IPS-20b (cell line): ENCODE measurements around the gene MGAT2.

Experiments
- H3K27ac ChIP-seq: one replicate; pipeline ENCODE4 v1.5.1; 2013; ENCODE audit warnings: low read length
- H3K27me3 ChIP-seq: 2 replicates; pipeline ENCODE4 v1.6.1; 2013; ENCODE audit warnings: mild to moderate bottlenecking, low read length, inconsistent platforms; ENCODE audit not compliant: insufficient read depth
- H3K36me3 ChIP-seq: 2 replicates; pipeline ENCODE4 v1.6.1; 2013; ENCODE audit warnings: low read depth, mild to moderate bottlenecking, inconsistent platforms, low read length, moderate library complexity; ENCODE audit not compliant: insufficient read depth
- H3K4me1 ChIP-seq: 2 replicates; pipeline ENCODE4 v1.6.1; 2013; ENCODE audit warnings: mild to moderate bottlenecking, control low read depth, inconsistent platforms, low read length, moderate library complexity; ENCODE audit not compliant: insufficient read depth
- H3K4me3 ChIP-seq: 2 replicates; pipeline ENCODE4 v1.5.1; 2013; ENCODE audit warnings: mild to moderate bottlenecking, low read length, inconsistent platforms
- H3K9ac ChIP-seq: 2 replicates; pipeline ENCODE4 v1.6.1; 2013; ENCODE audit warnings: low read depth, mild to moderate bottlenecking, inconsistent platforms, low read length, moderate library complexity
- H3K9me3 ChIP-seq: 2 replicates; pipeline ENCODE4 v1.6.1; 2013; ENCODE audit warnings: mild to moderate bottlenecking, low read depth, low read length, inconsistent platforms; ENCODE audit not compliant: insufficient read depth

MGAT2 gene

DNA sequence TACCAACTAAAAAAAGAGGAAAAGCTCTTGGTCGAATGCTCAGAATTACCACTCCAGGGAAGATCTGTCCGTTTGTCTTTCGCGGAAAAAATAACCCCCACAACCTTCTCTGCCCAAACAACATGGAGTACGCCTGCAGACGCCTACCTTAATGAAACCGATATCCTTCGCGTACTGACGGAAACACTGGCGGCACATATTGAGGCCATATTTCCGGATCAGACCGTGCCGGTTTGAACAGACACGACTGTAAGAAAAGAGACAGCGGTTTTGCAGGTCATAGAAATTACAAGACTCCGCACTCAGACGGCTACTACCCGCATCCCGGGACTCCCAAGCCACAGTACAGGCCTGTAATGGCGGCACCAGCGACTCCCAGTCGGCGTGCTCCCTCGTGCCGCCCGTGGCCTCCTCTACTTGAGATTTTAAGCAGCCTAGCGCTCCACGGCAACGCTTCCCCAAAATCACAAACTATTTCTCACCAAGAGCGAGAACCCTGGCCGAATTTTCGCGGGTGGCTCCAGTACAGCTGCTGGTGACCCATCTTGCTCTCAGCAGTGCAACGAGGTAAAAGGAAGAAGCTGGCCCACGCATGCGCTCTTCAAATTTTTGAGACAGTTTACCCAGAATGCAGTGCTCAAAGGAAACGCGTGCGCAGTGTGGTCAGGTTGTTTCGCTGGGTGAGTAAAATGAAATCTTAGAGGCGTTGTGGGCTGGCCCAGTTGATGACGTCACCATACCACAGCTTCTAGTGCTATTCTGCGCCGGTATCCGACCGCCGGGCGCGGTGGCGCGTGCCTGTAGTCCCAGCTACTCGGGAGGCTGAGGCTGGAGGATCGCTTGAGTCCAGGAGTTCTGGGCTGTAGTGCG is 34.6 kb upstream of the MGAT2 start, which contains the start of gene RPS29:
Gene RPS29, minus strand, starts transcription at position 578 of the 870 bp plus-strand sequence. Its CDS starts 34 bp downstream, at position 544.
- H3K27ac ChIP-seq: peak within 1 kb of the TSS; percentile 97

DNA sequence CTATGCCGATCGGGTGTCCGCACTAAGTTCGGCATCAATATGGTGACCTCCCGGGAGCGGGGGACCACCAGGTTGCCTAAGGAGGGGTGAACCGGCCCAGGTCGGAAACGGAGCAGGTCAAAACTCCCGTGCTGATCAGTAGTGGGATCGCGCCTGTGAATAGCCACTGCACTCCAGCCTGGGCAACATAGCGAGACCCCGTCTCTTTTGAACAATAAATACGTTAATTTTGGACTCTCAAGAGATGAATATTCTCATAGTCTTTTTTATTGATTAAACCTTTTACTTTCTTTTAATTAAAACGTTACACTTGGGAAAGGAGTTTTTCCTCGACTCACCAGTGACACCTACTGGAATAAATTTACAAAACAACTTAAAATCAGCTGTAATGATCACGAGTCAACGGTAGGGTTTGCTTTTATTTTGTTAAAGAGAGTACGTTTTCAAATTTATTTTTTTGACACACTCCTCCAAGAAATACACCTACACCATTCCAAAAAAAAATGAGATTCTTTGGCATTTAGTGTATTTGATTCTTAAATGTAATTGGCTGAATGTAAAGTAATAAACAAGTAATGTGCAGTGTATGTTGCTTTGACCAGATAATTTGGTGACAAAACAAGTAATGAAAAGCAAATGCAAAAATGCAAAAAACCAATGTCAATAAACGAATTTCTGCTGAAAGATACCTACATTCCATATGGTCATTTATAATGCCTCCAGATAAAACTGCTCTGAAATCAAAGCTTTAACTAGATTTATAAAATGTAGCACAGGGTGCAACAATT is 33.7 kb upstream of the MGAT2 start:
- H3K9ac ChIP-seq: no peak overlapping the region

More for the DNA sequence above, 34.6 kb upstream of the MGAT2 start, which contains the start of gene RPS29:
- Histone ChIP-seq H3K9me3 (no peaks in the 10 kb centered on the region), H3K4me3 (peak within 1 kb of the TSS; percentile 88), H3K27me3 (no peaks in the 10 kb centered on the region), H3K36me3 (peaks cover 43% of the 10 kb centered on the region), H3K4me1 (0 out of 2 replicates have a peak, but pooled peaks cover 2% of the 10 kb centered on the region), H3K9ac (peak within 1 kb of the TSS; percentile 97)

DNA sequence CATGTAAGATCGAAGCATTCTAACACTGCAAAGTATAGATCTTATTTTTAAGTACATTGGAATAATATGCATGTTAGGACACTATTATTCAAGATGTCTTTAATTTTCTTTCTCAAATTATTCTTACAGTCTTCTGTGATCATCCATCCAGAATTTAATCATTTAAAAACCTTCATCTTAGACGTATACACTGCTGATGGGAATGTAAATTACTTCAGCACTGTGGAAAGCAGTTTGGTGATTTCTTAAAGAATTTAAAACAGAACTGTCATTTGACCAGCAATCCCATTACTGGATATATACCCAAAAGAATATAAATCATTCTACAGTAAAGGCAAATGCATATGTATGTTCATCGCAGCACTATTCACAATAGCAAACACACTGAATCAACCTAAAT is 31.2 kb upstream of the MGAT2 start:
- Histone ChIP-seq H3K4me1 (no peaks in the 10 kb centered on the region), H3K9me3 (no peaks in the 10 kb centered on the region), H3K36me3 (peaks cover 17% of the 10 kb centered on the region), H3K27ac (no peak overlapping the region), H3K27me3 (no peaks in the 10 kb centered on the region), H3K9ac (no peak overlapping the region), H3K4me3 (no peak overlapping the region)

More for the DNA sequence above, 33.7 kb upstream of the MGAT2 start:
- H3K27ac ChIP-seq: no peak overlapping the region
- H3K27me3 ChIP-seq: no peaks in the 10 kb centered on the region
- H3K4me1 ChIP-seq: 0 out of 2 replicates have a peak, but pooled peaks cover 2% of the 10 kb centered on the region
- H3K36me3 ChIP-seq: peaks cover 43% of the 10 kb centered on the region
- H3K4me3 ChIP-seq: peak overlapping the region; percentile 88
- no peaks in the 10 kb centered on the region for H3K9me3 ChIP-seq

DNA sequence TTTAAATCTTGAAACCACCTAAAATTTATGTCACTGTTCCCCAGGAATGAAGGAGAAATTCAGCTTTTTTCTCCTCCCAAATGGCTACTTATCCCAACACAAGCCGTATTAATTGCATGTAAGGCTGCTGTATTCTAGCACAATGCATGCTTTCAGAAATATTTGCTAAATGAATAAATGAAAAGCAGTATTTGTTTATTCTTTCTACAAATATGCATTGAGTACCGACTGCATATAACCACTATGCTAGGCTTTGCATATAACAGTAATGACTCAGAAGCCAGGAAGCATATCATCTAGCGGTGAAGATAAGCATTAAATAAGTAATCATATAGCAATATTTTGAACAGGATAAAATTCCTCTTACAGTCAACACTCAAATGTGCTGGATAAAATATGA is 27.6 kb upstream of the MGAT2 start:
- H3K9ac ChIP-seq: no peak overlapping the region
- H3K4me1 ChIP-seq: no peaks in the 10 kb centered on the region
- H3K27me3 ChIP-seq: no peaks in the 10 kb centered on the region
- H3K4me3 ChIP-seq: no peak overlapping the region
- no peaks in the 10 kb centered on the region for H3K36me3 ChIP-seq
- no peaks in the 10 kb centered on the region for H3K9me3 ChIP-seq
- H3K27ac ChIP-seq: no peak overlapping the region

DNA sequence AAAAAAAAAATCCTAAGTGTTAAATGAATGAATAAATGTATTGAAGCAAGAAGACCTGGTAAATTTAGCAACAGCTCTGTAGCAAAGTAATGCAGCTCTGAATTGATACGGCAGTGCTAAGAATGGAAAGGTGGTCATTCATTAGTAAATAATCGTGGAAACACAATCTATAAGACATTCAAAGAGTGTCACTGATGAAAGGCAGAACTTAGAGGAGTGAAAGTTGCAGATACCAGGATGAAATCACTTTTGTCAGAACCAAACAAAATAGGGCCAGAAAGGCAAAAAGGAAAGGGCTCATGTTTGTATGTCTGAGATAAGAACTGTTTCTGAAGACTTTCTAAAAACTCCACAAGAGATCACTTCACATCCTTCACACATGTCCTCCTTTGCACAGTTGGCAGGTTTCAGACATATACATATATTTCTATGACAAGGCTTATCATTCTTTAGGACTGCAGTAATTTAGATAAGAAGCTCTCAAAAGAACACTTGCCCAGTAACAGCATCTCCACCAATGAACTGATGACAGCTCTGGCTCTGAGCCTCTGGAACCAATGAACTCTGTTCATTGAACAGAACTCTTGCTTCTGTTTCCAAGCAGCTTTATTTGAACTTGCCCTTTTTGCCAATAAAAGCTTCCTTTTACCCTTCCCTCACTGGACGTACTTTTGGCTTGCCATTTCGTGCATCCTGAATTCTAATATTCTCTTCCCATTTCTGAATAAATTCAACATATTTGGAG is 26.1 kb upstream of the MGAT2 start:
- no peak overlapping the region for H3K9ac ChIP-seq
- no peaks in the 10 kb centered on the region for H3K27me3 ChIP-seq
- H3K27ac ChIP-seq: no peak overlapping the region

DNA sequence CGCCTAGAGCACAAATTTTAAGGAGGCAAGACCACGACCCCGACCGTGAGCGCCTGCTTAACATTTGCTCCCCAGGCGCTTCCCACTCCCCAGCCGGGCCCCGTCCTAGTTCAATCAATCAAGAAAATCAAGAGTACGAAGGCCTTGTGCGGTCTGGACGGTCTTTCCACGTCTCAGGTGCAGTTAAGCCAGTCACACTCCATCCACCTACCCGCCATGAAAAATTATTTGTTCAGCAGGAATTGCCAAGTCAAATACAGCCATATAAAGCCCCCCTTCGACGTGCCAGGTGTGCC is 22.5 kb upstream of the MGAT2 start:
- Histone ChIP-seq H3K4me3 (peak overlapping the region; percentile 99), H3K9ac (peak overlapping the region; percentile 99), H3K27ac (peak overlapping the region; percentile 64), H3K27me3 (no peaks in the 10 kb centered on the region), H3K9me3 (no peaks in the 10 kb centered on the region), H3K4me1 (no peaks in the 10 kb centered on the region), H3K36me3 (peaks cover 20% of the 10 kb centered on the region)

More for the DNA sequence above, 26.1 kb upstream of the MGAT2 start:
- H3K9me3 ChIP-seq: no peaks in the 10 kb centered on the region
- H3K36me3 ChIP-seq: no peaks in the 10 kb centered on the region
- H3K4me1 ChIP-seq: no peaks in the 10 kb centered on the region
- H3K4me3 ChIP-seq: no peak overlapping the region

DNA sequence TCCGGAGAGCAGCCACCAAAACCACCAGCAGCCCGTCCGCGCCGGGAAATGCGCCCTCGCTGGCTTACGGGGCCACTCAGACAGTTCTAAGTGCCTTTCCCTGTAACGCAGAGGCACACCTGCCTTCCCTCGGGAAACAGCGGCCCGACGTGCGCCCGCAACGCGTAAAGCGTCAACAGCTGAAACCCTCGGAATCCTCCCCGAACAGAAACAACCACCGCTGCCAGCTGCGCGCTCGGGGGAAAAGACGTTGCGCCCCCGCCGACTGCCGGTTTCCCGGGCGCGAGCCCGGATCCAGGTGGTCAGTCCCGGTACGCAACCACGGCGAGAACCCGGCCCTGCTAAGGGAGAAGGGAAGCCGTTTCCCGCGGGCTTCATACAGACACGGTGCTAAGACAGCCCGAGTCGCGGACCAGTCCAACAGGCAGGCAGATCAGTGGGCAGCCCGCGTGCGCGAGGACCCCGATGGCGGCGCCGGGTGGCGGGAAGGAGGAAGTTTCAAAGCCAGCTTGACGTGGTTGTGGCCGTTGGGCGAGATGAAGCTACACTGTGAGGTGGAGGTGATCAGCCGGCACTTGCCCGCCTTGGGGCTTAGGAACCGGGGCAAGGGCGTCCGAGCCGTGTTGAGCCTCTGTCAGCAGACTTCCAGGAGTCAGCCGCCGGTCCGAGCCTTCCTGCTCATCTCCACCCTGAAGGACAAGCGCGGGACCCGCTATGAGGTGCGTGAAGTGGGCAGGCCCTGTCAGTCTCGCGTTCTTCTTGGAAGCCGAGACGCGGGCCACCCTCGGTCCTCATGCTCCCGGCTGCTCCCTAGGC is 21.9 kb upstream of the MGAT2 start, which contains the start of gene LRR1:
Gene LRR1, plus strand, starts transcription at position 456 of the 816 bp plus-strand sequence. Its CDS starts 81 bp downstream, at position 537.
- H3K9ac ChIP-seq: peak within 1 kb of the TSS; percentile 99
- peaks cover 23% of the 10 kb centered on the region for H3K36me3 ChIP-seq
- H3K4me1 ChIP-seq: no peaks in the 10 kb centered on the region
- peak within 1 kb of the TSS; percentile 99 for H3K4me3 ChIP-seq
- peak within 1 kb of the TSS; percentile 64 for H3K27ac ChIP-seq
- no peaks in the 10 kb centered on the region for H3K27me3 ChIP-seq
- H3K9me3 ChIP-seq: no peaks in the 10 kb centered on the region

DNA sequence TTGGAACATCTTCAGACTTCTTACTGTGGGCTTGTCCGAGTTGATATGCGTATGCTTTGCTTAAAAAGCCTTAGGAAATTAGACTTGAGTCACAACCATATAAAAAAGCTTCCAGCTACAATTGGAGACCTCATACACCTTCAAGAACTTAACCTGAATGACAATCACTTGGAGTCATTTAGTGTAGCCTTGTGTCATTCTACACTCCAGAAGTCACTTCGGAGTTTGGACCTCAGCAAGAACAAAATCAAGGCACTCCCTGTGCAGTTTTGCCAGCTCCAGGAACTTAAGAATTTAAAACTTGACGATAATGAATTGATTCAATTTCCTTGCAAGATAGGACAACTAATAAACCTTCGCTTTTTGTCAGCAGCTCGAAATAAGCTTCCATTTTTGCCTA is 13.0 kb upstream of the MGAT2 start:
- Histone ChIP-seq H3K36me3 (peaks cover 56% of the 10 kb centered on the region), H3K27me3 (no peaks in the 10 kb centered on the region), H3K4me3 (no peak overlapping the region), H3K27ac (no peak overlapping the region), H3K9me3 (no peaks in the 10 kb centered on the region), H3K9ac (no peak overlapping the region), H3K4me1 (no peaks in the 10 kb centered on the region)

DNA sequence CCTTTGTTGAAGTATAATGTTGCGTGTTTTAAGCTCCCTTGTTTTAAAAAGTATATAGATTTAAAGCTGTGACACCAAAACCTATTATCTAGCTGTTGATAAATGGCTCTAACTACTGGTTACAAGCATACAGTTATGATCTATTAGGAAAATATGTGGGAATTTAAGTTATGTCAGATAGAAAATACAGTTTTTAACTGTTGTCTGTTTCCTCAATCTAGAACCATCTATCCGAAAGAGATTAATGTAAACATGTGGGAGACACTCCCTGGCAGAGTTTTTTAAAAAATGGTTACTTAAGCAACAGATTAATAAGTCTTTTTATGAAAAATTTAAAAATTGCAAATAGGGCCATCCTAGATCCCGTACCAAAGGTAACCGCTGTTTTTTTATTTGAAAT is 8.3 kb upstream of the MGAT2 start:
- H3K9me3 ChIP-seq: no peaks in the 10 kb centered on the region
- no peak overlapping the region for H3K4me3 ChIP-seq
- H3K4me1 ChIP-seq: no peaks in the 10 kb centered on the region
- peaks cover 37% of the 10 kb centered on the region for H3K36me3 ChIP-seq
- H3K27me3 ChIP-seq: no peaks in the 10 kb centered on the region
- H3K27ac ChIP-seq: no peak overlapping the region
- no peak overlapping the region for H3K9ac ChIP-seq

DNA sequence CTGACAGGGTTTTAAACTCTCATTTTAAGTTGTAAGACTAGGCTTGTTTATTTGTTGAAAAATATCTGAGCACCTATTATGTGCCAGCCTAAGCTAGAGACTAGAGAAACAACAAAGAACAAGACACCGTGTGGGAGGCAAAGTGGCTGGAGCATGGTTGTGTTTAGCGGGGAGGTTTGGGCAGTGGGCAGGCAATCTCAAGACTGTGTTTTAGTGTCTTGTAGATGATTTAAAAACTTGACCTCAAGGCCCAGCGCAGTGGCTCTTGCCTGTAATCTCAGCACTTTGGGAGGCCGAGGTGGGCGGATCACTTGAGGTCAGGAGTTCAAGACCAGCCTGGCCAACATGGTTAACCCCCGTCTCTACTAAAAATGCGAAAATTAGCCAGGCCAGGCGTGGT is 7.9 kb upstream of the MGAT2 start:
- Histone ChIP-seq H3K27ac (no peak overlapping the region), H3K4me1 (no peaks in the 10 kb centered on the region), H3K27me3 (no peaks in the 10 kb centered on the region), H3K4me3 (no peak overlapping the region), H3K9ac (no peak overlapping the region), H3K36me3 (peaks cover 37% of the 10 kb centered on the region), H3K9me3 (no peaks in the 10 kb centered on the region)

DNA sequence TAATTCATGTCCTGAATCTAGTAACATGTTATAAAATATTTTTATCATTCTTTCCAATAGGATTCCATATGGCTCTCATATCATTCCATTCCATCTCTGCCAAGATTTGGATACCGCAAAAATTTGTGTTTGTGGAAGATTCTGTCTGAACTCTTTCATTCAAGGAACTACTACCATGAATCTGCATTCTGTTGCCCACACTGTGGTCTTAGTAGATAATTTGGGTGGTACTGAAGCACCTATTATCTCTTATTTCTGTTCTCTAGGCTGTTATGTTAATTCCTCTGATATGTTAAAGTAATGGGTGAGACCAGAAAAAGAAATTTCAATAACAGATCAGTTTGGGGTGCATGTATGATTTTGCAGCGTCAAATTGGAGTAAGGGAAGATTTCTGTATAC is 6.4 kb upstream of the MGAT2 start:
- no peak overlapping the region for H3K4me3 ChIP-seq
- H3K27me3 ChIP-seq: no peaks in the 10 kb centered on the region
- no peaks in the 10 kb centered on the region for H3K4me1 ChIP-seq
- H3K9me3 ChIP-seq: no peaks in the 10 kb centered on the region
- no peak overlapping the region for H3K9ac ChIP-seq
- peaks cover 42% of the 10 kb centered on the region for H3K36me3 ChIP-seq
- no peak overlapping the region for H3K27ac ChIP-seq
